H1 (cell line): Measurements from ENCODE around the gene STEAP3. TPM values are rescaled to one million over a fixed set of nuclear protein-coding genes. Genes with fewer than 3 reads are reported as not detected.

Experiments
- CTCF ChIA-PET: fragments of 300-600 bp; sonication (Branson Sonifier 250); formaldehyde crosslinking; loops from one replicate; lab custom pipeline; 2021; ENCODE audit not compliant: partially characterized antibody; lab: Charles Lee
- POLR2A ChIA-PET: fragments of 300-600 bp; sonication (Branson Sonifier 250); formaldehyde crosslinking; loops from one replicate; lab custom pipeline; 2021; ENCODE audit warnings: inconsistent platforms; ENCODE audit not compliant: partially characterized antibody; lab: Charles Lee
- DNase-seq, 2 experiments: peaks; one replicate each; pipeline versions ENCODE4 v3.0.0 to v3.0.0-alpha.2; 2010 to 2022; ENCODE audit warnings: low spot score in 2 of 2, low read depth in 1 of 2, mixed read lengths in 1 of 2
- FAIRE-seq: peaks from 2 replicates; lab custom pipeline; 2011; peaks lifted over from hg19 to GRCh38; lab: Jason Lieb, UNC
- H2AFZ ChIP-seq: 2 replicates; pipeline ENCODE4 v1.8.1; 2012; ENCODE audit warnings: low read length, inconsistent platforms
- H2AK5ac ChIP-seq: 2 replicates; pipeline ENCODE4 v1.6.1; 2013; ENCODE audit warnings: low read depth, low read length
- H2BK120ac ChIP-seq: replicated peaks from 2 replicates; pipeline ENCODE3; 2013; ENCODE audit warnings: low read depth, low read length, inconsistent platforms
- H2BK12ac ChIP-seq: 2 replicates; pipeline ENCODE4 v1.6.1; 2013; ENCODE audit warnings: low read depth, low read length
- H2BK15ac ChIP-seq: 2 replicates; pipeline ENCODE4 v1.6.1; 2013; ENCODE audit warnings: low read length
- H2BK20ac ChIP-seq: 2 replicates; pipeline ENCODE4 v1.6.1; 2013; ENCODE audit warnings: low read length
- H2BK5ac ChIP-seq: 2 replicates; pipeline ENCODE4 v1.6.1; 2013; ENCODE audit warnings: low read depth, low read length
- H3K14ac ChIP-seq: 2 replicates; pipeline ENCODE4 v1.6.1; 2013; ENCODE audit warnings: inconsistent platforms; ENCODE audit not compliant: insufficient read length
- H3K18ac ChIP-seq: 2 replicates; pipeline ENCODE4 v1.6.1; 2013; ENCODE audit warnings: low read length; ENCODE audit errors: extremely low read depth
- H3K23ac ChIP-seq: 2 replicates; pipeline ENCODE4 v1.6.1; 2013; ENCODE audit warnings: inconsistent platforms; ENCODE audit not compliant: insufficient read length
- H3K23me2 ChIP-seq: 2 replicates; pipeline ENCODE4 v1.6.1; 2013; ENCODE audit warnings: low read depth, low read length
- H3K27ac ChIP-seq: 2 replicates; pipeline ENCODE4 v1.6.1; 2011; ENCODE audit warnings: low read depth, low read length, inconsistent platforms
- H3K27me3 ChIP-seq, 4 experiments: replicated peaks in 1 of 4; 1 replicate in 1 of 4; 2 replicates in 3 of 4; pipeline versions ENCODE4 v1.6.1 to v1.8.1; 2011 to 2013; ENCODE audit warnings: low read length in 3 of 4, mild to moderate bottlenecking in 3 of 4, inconsistent platforms in 2 of 4, mixed read lengths in 2 of 4, moderate library complexity in 1 of 4; ENCODE audit not compliant: control insufficient read depth in 3 of 4, insufficient read depth in 3 of 4; ENCODE audit errors: extremely low read depth in 1 of 4
- H3K36me3 ChIP-seq, 4 experiments: 2 replicates each; pipeline versions ENCODE4 v1.6.1 to v1.8.1; 2011 to 2013; ENCODE audit warnings: mild to moderate bottlenecking in 4 of 4, low read length in 3 of 4, moderate library complexity in 2 of 4, control low read depth in 1 of 4, inconsistent platforms in 1 of 4; ENCODE audit not compliant: insufficient read depth in 4 of 4, control insufficient read depth in 2 of 4
- H3K4ac ChIP-seq: replicated peaks from 2 replicates; pipeline ENCODE3; 2013; ENCODE audit warnings: low read length, low read depth, mixed read lengths, inconsistent platforms; ENCODE audit not compliant: insufficient read length
- H3K4me1 ChIP-seq, 4 experiments: replicated peaks in 1 of 4; 1 replicate in 1 of 4; 2 replicates in 3 of 4; pipeline versions ENCODE4 v1.6.1 to v1.8.1; 2011 to 2013; ENCODE audit warnings: low read length in 3 of 4, inconsistent platforms in 2 of 4, mixed read lengths in 1 of 4; ENCODE audit not compliant: insufficient read depth in 4 of 4, control insufficient read depth in 3 of 4
- H3K4me2 ChIP-seq, 2 experiments: 2 replicates each; pipeline versions ENCODE4 v1.6.1 to v1.8.1; 2011 to 2013; ENCODE audit warnings: low read depth in 2 of 2, low read length in 2 of 2, control low read depth in 1 of 2, inconsistent platforms in 1 of 2, mild to moderate bottlenecking in 1 of 2; ENCODE audit not compliant: insufficient read depth in 1 of 2
- H3K4me3 ChIP-seq, 4 experiments: fragments of 200-600, 300-600 bp in 1 of 4; sonication (generic), shearing (Covaris generic), sonication (Bioruptor Twin) in 1 of 4; 2 replicates each; pipeline versions ENCODE4 v1.5.1 to v1.8.1; 2011 to 2016; ENCODE audit warnings: low read length in 4 of 4, low read depth in 3 of 4, control low read depth in 2 of 4, inconsistent platforms in 2 of 4, mild to moderate bottlenecking in 2 of 4, mixed read lengths in 1 of 4, moderate library complexity in 1 of 4; ENCODE audit not compliant: insufficient read depth in 2 of 4; ENCODE audit errors: extremely low read depth in 1 of 4
- H3K56ac ChIP-seq: replicated peaks from 2 replicates; pipeline ENCODE3; 2013; ENCODE audit warnings: low read depth, mild to moderate bottlenecking, mixed read lengths, low read length, inconsistent platforms; ENCODE audit not compliant: insufficient read length
- H3K79me1 ChIP-seq: 2 replicates; pipeline ENCODE4 v1.6.1; 2013; ENCODE audit warnings: low read depth, low read length, control low read depth
- H3K79me2 ChIP-seq, 2 experiments: 2 replicates each; pipeline versions ENCODE4 v1.6.1 to v1.8.1; 2012 to 2013; ENCODE audit warnings: low read length in 2 of 2, mild to moderate bottlenecking in 2 of 2, inconsistent platforms in 1 of 2; ENCODE audit not compliant: insufficient read depth in 2 of 2, control insufficient read depth in 1 of 2
- H3K9ac ChIP-seq, 4 experiments: replicated peaks in 1 of 4; 1 replicate in 1 of 4; 2 replicates in 3 of 4; pipeline versions ENCODE4 v1.6.1 to v1.8.1; 2011 to 2013; ENCODE audit warnings: low read depth in 3 of 4, low read length in 3 of 4, control low read depth in 2 of 4, mild to moderate bottlenecking in 2 of 4, moderate library complexity in 2 of 4, inconsistent platforms in 1 of 4; ENCODE audit errors: extremely low read depth in 1 of 4
- H3K9me3 ChIP-seq, 2 experiments: 2 replicates each; pipeline versions ENCODE4 v1.6.1 to v1.8.1; 2012 to 2013; ENCODE audit warnings: mild to moderate bottlenecking in 2 of 2, moderate library complexity in 2 of 2, control low read depth in 1 of 2, inconsistent platforms in 1 of 2, low read depth in 1 of 2, low read length in 1 of 2, mixed read lengths in 1 of 2; ENCODE audit not compliant: insufficient read depth in 2 of 2
- H4K20me1 ChIP-seq, 2 experiments: replicated peaks in 1 of 2; 2 replicates each; pipeline versions ENCODE3 to v1.8.1; 2011 to 2013; ENCODE audit warnings: inconsistent platforms in 2 of 2, low read length in 2 of 2, mild to moderate bottlenecking in 1 of 2; ENCODE audit not compliant: insufficient read depth in 2 of 2, control insufficient read depth in 1 of 2
- H4K5ac ChIP-seq: 2 replicates; pipeline ENCODE4 v1.6.1; 2013; ENCODE audit warnings: low read length, low read depth, mixed read lengths, inconsistent platforms; ENCODE audit not compliant: insufficient read length
- H4K8ac ChIP-seq: 2 replicates; pipeline ENCODE4 v1.8.0; 2013; ENCODE audit warnings: mild to moderate bottlenecking, moderate library complexity, low read length, inconsistent platforms; ENCODE audit not compliant: insufficient read depth; ENCODE audit errors: extremely low read depth
- H4K91ac ChIP-seq: replicated peaks from 2 replicates; pipeline ENCODE3; 2013; ENCODE audit warnings: low read length, mixed read lengths, inconsistent platforms; ENCODE audit not compliant: insufficient read length
- BRCA1 ChIP-seq: IDR thresholded peaks from 2 replicates; pipeline ENCODE4 v1.6.1; 2012; ENCODE audit warnings: low read depth, low read length, improper control_type of control experiment
- CHD1 ChIP-seq: IDR thresholded peaks from 2 replicates; pipeline ENCODE4 v1.6.1; 2012; ENCODE audit warnings: low read depth, low read length, improper control_type of control experiment
- HDAC2 ChIP-seq, 2 experiments: fragments of 300-600 bp in 1 of 2; sonication (generic) in 1 of 2; IDR thresholded peaks; 2 replicates each; pipeline ENCODE4 v1.6.1; 2011 to 2012; ENCODE audit warnings: low read depth in 2 of 2, low read length in 2 of 2, mild to moderate bottlenecking in 2 of 2, moderate library complexity in 2 of 2, borderline replicate concordance in 1 of 2, inconsistent platforms in 1 of 2
- KDM4A ChIP-seq: IDR thresholded peaks from one replicate; pipeline ENCODE4 v1.7.1; 2012; ENCODE audit warnings: low read depth, mild to moderate bottlenecking, moderate library complexity, low read length, inconsistent platforms; ENCODE audit not compliant: severe bottlenecking
- NRF1 ChIP-seq: IDR thresholded peaks from 2 replicates; pipeline ENCODE4 v1.6.1; 2011; ENCODE audit warnings: mild to moderate bottlenecking, low read depth, low read length, improper control_type of control experiment
- PHF8 ChIP-seq: fragments of 200-600 bp; sonication (generic); conservative IDR thresholded peaks from 2 replicates; pipeline ENCODE4 v1.7.1; 2012; ENCODE audit warnings: low read depth, mild to moderate bottlenecking, inconsistent platforms, low read length, moderate library complexity
- POU5F1 ChIP-seq: IDR thresholded peaks from 2 replicates; pipeline ENCODE4 v1.6.1; 2011; ENCODE audit warnings: low read depth, mild to moderate bottlenecking, low read length, moderate library complexity
- RAD21 ChIP-seq, 2 experiments: IDR thresholded peaks in 1 of 2; conservative IDR thresholded peaks in 1 of 2; 2 replicates each; pipeline ENCODE4 v1.6.1; 2011; ENCODE audit warnings: low read depth in 2 of 2, low read length in 2 of 2, improper control_type of control experiment in 1 of 2, inconsistent platforms in 1 of 2, mild to moderate bottlenecking in 1 of 2, moderate library complexity in 1 of 2
- SAP30 ChIP-seq: fragments of 300-600 bp; sonication (generic); IDR thresholded peaks from 2 replicates; pipeline ENCODE4 v1.7.1; 2012; ENCODE audit warnings: low read length, moderate library complexity, mild to moderate bottlenecking, inconsistent platforms; ENCODE audit not compliant: insufficient read depth, insufficient replicate concordance
- SP1 ChIP-seq: IDR thresholded peaks from 2 replicates; pipeline ENCODE4 v1.6.1; 2011; ENCODE audit warnings: low read depth, low read length
- TAF1 ChIP-seq: IDR thresholded peaks from 2 replicates; pipeline ENCODE4 v1.6.1; 2011; ENCODE audit warnings: mild to moderate bottlenecking, low read depth, low read length
- TCF12 ChIP-seq: IDR thresholded peaks from 2 replicates; pipeline ENCODE4 v1.6.1; 2011; ENCODE audit warnings: low read depth, mild to moderate bottlenecking, low read length
- USF2 ChIP-seq: IDR thresholded peaks from 2 replicates; pipeline ENCODE4 v1.6.1; 2011; ENCODE audit warnings: low read length, improper control_type of control experiment
- WGBS, 2 experiments: shearing (Covaris generic) in 1 of 2; methylation state at CpG; one replicate each; pipeline versions ENCODE4 v1.1.6 to v1.1.7; 2013 to 2015; ENCODE audit warnings: low lambda C conversion rate in 2 of 2, mixed read lengths in 2 of 2, inconsistent platforms in 1 of 2, low coverage in 1 of 2, missing lambda C conversion rate in 1 of 2; ENCODE audit not compliant: insufficient replicate concordance in 2 of 2, insufficient coverage in 1 of 2, insufficient read length in 1 of 2; ENCODE audit errors: extremely low coverage in 1 of 2, missing lambda C conversion rate in 1 of 2; 5-methylcytosine and 5-hydroxymethylcytosine counted together
- polyA plus RNA-seq, 7 experiments: library from polyadenylated mRNA; depleted of rRNA in 3 of 7; stranded (reverse) in 5 of 7; unstranded in 2 of 7; fragments of >200 nt in 5 of 7; fragments of 200-250 nt in 2 of 7; gene quantifications; 1 replicate in 5 of 7; 2 replicates in 1 of 7; 4 replicates in 1 of 7; pipeline versions ENCODE4 v1.2.1 to v1.2.3, GENCODE V29; 2011 to 2013; ENCODE audit warnings: missing spikeins in 2 of 7, mixed read lengths in 2 of 7
- total RNA-seq: library from RNA; stranded (reverse); fragmentation: NEBNext Ultra II Directional; extraction: Animal tissue kit (Norgen Biotek cat#: 25700); gene quantifications from 2 replicates; pipeline ENCODE4 v1.2.1, GENCODE V29; 2021

The STEAP3 gene
- total and polyA plus RNA-seq, 2 of the 8 experiments (the other 6 are each of a cell fraction or from before 2014, with no cell fraction given): 21.7 to 27.9 TPM

- no peaks in the 10 kb centered on the region for H4K20me1 ChIP-seq
- 0 out of 2 replicates have a peak overlapping the region, but pooled peaks have one; percentile 50 for H2BK12ac ChIP-seq
- H2AFZ ChIP-seq: no peak overlapping the region
- no peak overlapping the region for H2AK5ac ChIP-seq
- H4K8ac ChIP-seq: no peak overlapping the region
- 86% methylated on average over 14 of the region's 14 CpGs; no CpG with 5 or more reads in 1 of the 2 experiments for WGBS, 2 experiments
- no peak overlapping the region for H4K5ac ChIP-seq
- no peak overlapping the region for H3K4ac ChIP-seq
- no peak overlapping the region for H3K56ac ChIP-seq
- CTCF ChIA-PET: interaction anchor here (1.0 to 1.4 kb wide), 4 partner anchors 11 to 290 kb away, joined by 3 read pairs; no protein-coding TSS in a partner anchor
- H3K4me3 ChIP-seq: no peak overlapping the region
- no peak overlapping the region for H3K14ac ChIP-seq
- H3K23ac ChIP-seq: no peak overlapping the region
- POLR2A ChIA-PET: no interaction called here
- H4K91ac ChIP-seq: no peak overlapping the region
- H2BK15ac ChIP-seq: no peak overlapping the region
- no peak overlapping the region for H2BK5ac ChIP-seq
- H2BK20ac ChIP-seq: no peak overlapping the region
- H3K9me3 ChIP-seq: no peaks in the 10 kb centered on the region
- H3K18ac ChIP-seq: no peak overlapping the region
- no peak overlapping the region for H3K4me2 ChIP-seq
- DNase-seq (no peak), FAIRE-seq (no peak)
- no peak overlapping the region for H3K9ac ChIP-seq
- no peaks in the 10 kb centered on the region for H3K79me1 ChIP-seq
- H3K4me1 ChIP-seq: peaks cover 0 to 2% (median 0%) of the 10 kb centered on the region in 4 experiments; a peak in 2 of 7 replicates
- no peak overlapping the region for H2BK120ac ChIP-seq
- no peaks in the 10 kb centered on the region for H3K27me3 ChIP-seq
- no peaks in the 10 kb centered on the region for H3K23me2 ChIP-seq
- no peaks in the 10 kb centered on the region for H3K79me2 ChIP-seq
- H3K36me3 ChIP-seq: no peaks in the 10 kb centered on the region
- no peak overlapping the region for H3K27ac ChIP-seq
- TF ChIP-seq KDM4A (no peak), CHD1 (no peak), USF2 (no peak), SP1 (no peak), SAP30 (no peak), BRCA1 (no peak), PHF8 (no peak), HDAC2 (IDR thresholded peaks at IDR 0.05; ENCODE audit: borderline replicate concordance in 1 of 2, low read depth in 2 of 2, low read length in 2 of 2) (no peak), NRF1 (no peak), RAD21 (IDR thresholded peaks at IDR 0.05 in 1 of 2, conservative IDR thresholded peaks at IDR 0.05 in 1 of 2; ENCODE audit: low read depth in 2 of 2, low read length in 2 of 2) (no peak), TAF1 (no peak), TCF12 (no peak), POU5F1 (no peak)
Observed at GRCh38 chr2:119294671-119295070, 71.0 kb downstream of the STEAP3 start.
